ENCODE results near the gene ABCC8. TPM values are rescaled to one million over a fixed set of nuclear protein-coding genes. Genes with fewer than 3 reads are reported as not detected.

ABCC8 gene
- total RNA-seq, 1 experiment from 2014 or later = 2.4 TPM

DNA sequence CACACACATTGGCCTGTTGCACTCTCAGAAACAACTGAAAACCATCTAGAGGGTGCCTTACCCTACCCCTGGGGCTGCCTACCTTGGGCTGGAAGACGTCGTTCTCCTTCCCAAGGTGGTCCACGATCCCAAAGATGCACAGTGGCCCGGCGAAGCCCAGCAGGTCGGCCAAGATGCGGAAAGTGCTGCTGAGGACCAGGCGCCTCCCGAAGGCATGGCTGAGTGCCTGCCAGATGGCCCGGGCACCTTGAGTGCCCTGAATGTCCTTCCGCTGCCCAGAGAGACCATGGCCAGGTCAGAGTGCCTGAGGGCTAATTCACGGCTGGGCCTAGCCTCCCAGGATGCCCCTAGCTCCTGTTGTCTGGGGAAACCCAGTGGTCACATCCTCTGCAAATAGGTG lies 16.2 kb downstream of the ABCC8 start:
- Histone ChIP-seq H2AK5ac (ENCODE audit: insufficient read length, low read length) (no peak overlapping the region), H3T11ph (ENCODE audit: low read length) (no peak overlapping the region), H3K23me2 (ENCODE audit: insufficient read length, low read depth, low read length, poor library complexity, severe bottlenecking) (no peaks in the 10 kb centered on the region), H2BK20ac (ENCODE audit: low read depth, low read length, poor library complexity, severe bottlenecking) (no peak overlapping the region), H3K4me2 (ENCODE audit: insufficient read depth, insufficient read length, low read length) (no peak overlapping the region), H2BK15ac (ENCODE audit: low read depth, low read length) (no peak overlapping the region), H3K18ac (ENCODE audit: insufficient read length, low read depth, low read length) (no peak overlapping the region), H2AFZ (ENCODE audit: low read length) (no peak overlapping the region), H2BK120ac (ENCODE audit: low read depth, low read length, poor library complexity, severe bottlenecking) (no peak overlapping the region), H3K9me3 (ENCODE audit: control insufficient read depth, low read depth, low read length) (no peaks in the 10 kb centered on the region), H3K9ac (ENCODE audit: extremely low read depth, insufficient read length, low read length) (no peak overlapping the region), H4K91ac (ENCODE audit: insufficient read length, low read depth, low read length) (no peak overlapping the region), H3K56ac (ENCODE audit: insufficient read length, low read depth, low read length) (no peak overlapping the region), H3K4me1 (ENCODE audit: insufficient read depth, low read length) (0 out of 2 replicates have a peak, but pooled peaks cover 8% of the 10 kb centered on the region), H4K20me1 (ENCODE audit: control insufficient read depth, insufficient read depth, insufficient read length) (no peaks in the 10 kb centered on the region), H3K14ac (ENCODE audit: insufficient read depth, low read length) (no peak overlapping the region; the same call in 1 of the 2 replicates), H2BK5ac (ENCODE audit: insufficient read length, low read length) (no peak overlapping the region), H4K8ac (replicated peaks; ENCODE audit: insufficient read length, low read depth, low read length) (no peak overlapping the region), H3K79me1 (ENCODE audit: insufficient read depth, low read depth, low read length, poor library complexity, severe bottlenecking) (no peaks in the 10 kb centered on the region), H3K4ac (ENCODE audit: low read depth, low read length) (no peak overlapping the region), H2BK12ac (ENCODE audit: insufficient read length, low read depth, low read length) (no peak overlapping the region), H4K5ac (ENCODE audit: insufficient read length, low read depth, low read length) (no peak overlapping the region), H3K23ac (ENCODE audit: insufficient read length, low read depth, low read length) (no peak overlapping the region), H3K27me3 (ENCODE audit: insufficient read depth, low read length) (no peaks in the 10 kb centered on the region), H3K27ac (ENCODE audit: insufficient read length, low read depth, low read length) (no peak overlapping the region), H3K79me2 (ENCODE audit: insufficient read depth, low read length) (no peaks in the 10 kb centered on the region)
- Mint-ChIP-seq H3K4me3 (no peak overlapping the region), H3K9me3 (no peaks in the 10 kb centered on the region), H3K27ac (0 out of 7 replicates have a peak overlapping the region, but pooled peaks of 1 of the 3 experiments have one; percentile 55), H3K36me3 (ENCODE audit: insufficient read depth in 1 of 3, low read depth in 3 of 3) (no peaks in the 10 kb centered on the region), H3K4me1 (peaks cover 18 to 21% of the 10 kb centered on the region in 2 experiments), H3K27me3 (ENCODE audit: low read depth) (peaks cover 2% of the 10 kb centered on the region; the same call in 1 of the 2 replicates)
- TF ChIP-seq, protein P1, sequence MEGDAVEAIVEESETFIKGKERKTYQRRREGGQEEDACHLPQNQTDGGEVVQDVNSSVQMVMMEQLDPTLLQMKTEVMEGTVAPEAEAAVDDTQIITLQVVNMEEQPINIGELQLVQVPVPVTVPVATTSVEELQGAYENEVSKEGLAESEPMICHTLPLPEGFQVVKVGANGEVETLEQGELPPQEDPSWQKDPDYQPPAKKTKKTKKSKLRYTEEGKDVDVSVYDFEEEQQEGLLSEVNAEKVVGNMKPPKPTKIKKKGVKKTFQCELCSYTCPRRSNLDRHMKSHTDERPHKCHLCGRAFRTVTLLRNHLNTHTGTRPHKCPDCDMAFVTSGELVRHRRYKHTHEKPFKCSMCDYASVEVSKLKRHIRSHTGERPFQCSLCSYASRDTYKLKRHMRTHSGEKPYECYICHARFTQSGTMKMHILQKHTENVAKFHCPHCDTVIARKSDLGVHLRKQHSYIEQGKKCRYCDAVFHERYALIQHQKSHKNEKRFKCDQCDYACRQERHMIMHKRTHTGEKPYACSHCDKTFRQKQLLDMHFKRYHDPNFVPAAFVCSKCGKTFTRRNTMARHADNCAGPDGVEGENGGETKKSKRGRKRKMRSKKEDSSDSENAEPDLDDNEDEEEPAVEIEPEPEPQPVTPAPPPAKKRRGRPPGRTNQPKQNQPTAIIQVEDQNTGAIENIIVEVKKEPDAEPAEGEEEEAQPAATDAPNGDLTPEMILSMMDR (conservative IDR thresholded peaks at IDR 0.05) = no peak
- no CpG with 5 or more reads among the region's 12 CpGs for WGBS (ENCODE audit: extremely low coverage, insufficient read length, low lambda C conversion rate)
- DNase-seq = no peak

All from H9 (cell line).